ENCODE data around the gene DKK3.

Gene DKK3

GRCh38 chr11:12019866-12020416 is 11.5 kb upstream of the DKK3 start:
- Mint-ChIP-seq H3K4me3 (no peak overlapping the region), H3K27me3 (ENCODE audit: low read depth) (peaks cover 34% of the 10 kb centered on the region)
- no peak for DNase-seq (ENCODE audit: low spot score)

GRCh38 chr11:12019337-12019736 is 10.9 kb upstream of the DKK3 start:
- no peak overlapping the region for H3K4me3 Mint-ChIP-seq
- peaks cover 2% of the 10 kb centered on the region for H3K9me3 Mint-ChIP-seq
- no peak for DNase-seq (ENCODE audit: low spot score)
- H3K27ac Mint-ChIP-seq: no peak overlapping the region
- no peaks in the 10 kb centered on the region for H3K4me1 Mint-ChIP-seq (ENCODE audit: low read depth)
- H3K27me3 Mint-ChIP-seq (ENCODE audit: low read depth): peaks cover 39% of the 10 kb centered on the region
- H3K36me3 Mint-ChIP-seq (ENCODE audit: low read depth): no peaks in the 10 kb centered on the region

More at GRCh38 chr11:12019866-12020416, 11.5 kb upstream of the DKK3 start:
- H3K27ac Mint-ChIP-seq: no peak overlapping the region
- no peaks in the 10 kb centered on the region for H3K36me3 Mint-ChIP-seq (ENCODE audit: low read depth)
- no peaks in the 10 kb centered on the region for H3K4me1 Mint-ChIP-seq (ENCODE audit: low read depth)
- peaks cover 6% of the 10 kb centered on the region for H3K9me3 Mint-ChIP-seq

- no peak overlapping the region for H3K4me3 Mint-ChIP-seq
- peaks cover 49% of the 10 kb centered on the region for H3K27me3 Mint-ChIP-seq (ENCODE audit: low read depth)
- no peak for DNase-seq (ENCODE audit: low spot score)
- no peaks in the 10 kb centered on the region for H3K4me1 Mint-ChIP-seq (ENCODE audit: low read depth)
- H3K27ac Mint-ChIP-seq: no peak overlapping the region
- no peaks in the 10 kb centered on the region for H3K36me3 Mint-ChIP-seq (ENCODE audit: low read depth)
- H3K9me3 Mint-ChIP-seq: no peaks in the 10 kb centered on the region
Measured at GRCh38 chr11:12017865-12018453, 9.5 kb upstream of the DKK3 start.

- H3K27me3 Mint-ChIP-seq (ENCODE audit: low read depth): peaks cover 51% of the 10 kb centered on the region
- H3K27ac Mint-ChIP-seq: no peak overlapping the region
- no peak overlapping the region for H3K4me3 Mint-ChIP-seq
- no peaks in the 10 kb centered on the region for H3K9me3 Mint-ChIP-seq
- DNase-seq (ENCODE audit: low spot score): no peak
- no peaks in the 10 kb centered on the region for H3K4me1 Mint-ChIP-seq (ENCODE audit: low read depth)
- no peaks in the 10 kb centered on the region for H3K36me3 Mint-ChIP-seq (ENCODE audit: low read depth)
Measured at GRCh38 chr11:12017243-12017678, 8.8 kb upstream of the DKK3 start.

- Mint-ChIP-seq H3K4me1 (ENCODE audit: low read depth) (no peaks in the 10 kb centered on the region), H3K27ac (no peak overlapping the region), H3K9me3 (no peaks in the 10 kb centered on the region), H3K27me3 (ENCODE audit: low read depth) (peaks cover 58% of the 10 kb centered on the region), H3K36me3 (ENCODE audit: low read depth) (no peaks in the 10 kb centered on the region), H3K4me3 (no peak overlapping the region)
- no peak for DNase-seq (ENCODE audit: low spot score)
Measured at GRCh38 chr11:12016246-12016645, 7.8 kb upstream of the DKK3 start.

- Mint-ChIP-seq H3K36me3 (ENCODE audit: low read depth) (no peaks in the 10 kb centered on the region), H3K4me1 (ENCODE audit: low read depth) (no peaks in the 10 kb centered on the region), H3K9me3 (no peaks in the 10 kb centered on the region), H3K27me3 (ENCODE audit: low read depth) (peaks cover 64% of the 10 kb centered on the region), H3K27ac (no peak overlapping the region), H3K4me3 (no peak overlapping the region)
- no peak for DNase-seq (ENCODE audit: low spot score)
Measured at GRCh38 chr11:12015486-12015885, 7.1 kb upstream of the DKK3 start.

- no peak overlapping the region for H3K4me3 Mint-ChIP-seq
- peaks cover 70% of the 10 kb centered on the region for H3K27me3 Mint-ChIP-seq (ENCODE audit: low read depth)
- H3K36me3 Mint-ChIP-seq (ENCODE audit: low read depth): no peaks in the 10 kb centered on the region
- H3K27ac Mint-ChIP-seq: no peak overlapping the region
- no peaks in the 10 kb centered on the region for H3K9me3 Mint-ChIP-seq
- no peak for DNase-seq (ENCODE audit: low spot score)
- H3K4me1 Mint-ChIP-seq (ENCODE audit: low read depth): no peaks in the 10 kb centered on the region
Measured at GRCh38 chr11:12013781-12014180, 5.4 kb upstream of the DKK3 start.

- Mint-ChIP-seq H3K36me3 (ENCODE audit: low read depth) (no peaks in the 10 kb centered on the region), H3K4me3 (peak overlapping the region; percentile 63), H3K4me1 (ENCODE audit: low read depth) (no peaks in the 10 kb centered on the region), H3K27me3 (ENCODE audit: low read depth) (peaks cover 85% of the 10 kb centered on the region), H3K27ac (no peak overlapping the region), H3K9me3 (no peaks in the 10 kb centered on the region)
- no peak for DNase-seq (ENCODE audit: low spot score)
Measured at GRCh38 chr11:12009617-12010321, 1.3 kb upstream of the DKK3 start.

- no peaks in the 10 kb centered on the region for H3K9me3 Mint-ChIP-seq
- no peaks in the 10 kb centered on the region for H3K4me1 Mint-ChIP-seq (ENCODE audit: low read depth)
- DNase-seq (ENCODE audit: low spot score): no peak
- H3K27ac Mint-ChIP-seq: no peak overlapping the region
- peaks cover 85% of the 10 kb centered on the region for H3K27me3 Mint-ChIP-seq (ENCODE audit: low read depth)
- peak overlapping the region; percentile 63 for H3K4me3 Mint-ChIP-seq
- no peaks in the 10 kb centered on the region for H3K36me3 Mint-ChIP-seq (ENCODE audit: low read depth)
Measured at GRCh38 chr11:12008790-12009616, 577 bp upstream of the DKK3 start.

GRCh38 chr11:12007230-12007593 is 1.2 kb downstream of the DKK3 start:
- Mint-ChIP-seq H3K4me3 (no peak overlapping the region), H3K27me3 (ENCODE audit: low read depth) (peaks cover 79% of the 10 kb centered on the region), H3K27ac (no peak overlapping the region), H3K4me1 (ENCODE audit: low read depth) (no peaks in the 10 kb centered on the region), H3K9me3 (no peaks in the 10 kb centered on the region), H3K36me3 (ENCODE audit: low read depth) (no peaks in the 10 kb centered on the region)
- DNase-seq (ENCODE audit: low spot score): no peak

GRCh38 chr11:12006552-12007229 is 1.7 kb downstream of the DKK3 start:
- H3K9me3 Mint-ChIP-seq: no peaks in the 10 kb centered on the region
- no peaks in the 10 kb centered on the region for H3K4me1 Mint-ChIP-seq (ENCODE audit: low read depth)
- H3K27me3 Mint-ChIP-seq (ENCODE audit: low read depth): peaks cover 79% of the 10 kb centered on the region
- no peak overlapping the region for H3K27ac Mint-ChIP-seq
- no peak overlapping the region for H3K4me3 Mint-ChIP-seq
- DNase-seq (ENCODE audit: low spot score): no peak
- H3K36me3 Mint-ChIP-seq (ENCODE audit: low read depth): no peaks in the 10 kb centered on the region

GRCh38 chr11:12005476-12005875 is 3.0 kb downstream of the DKK3 start:
- H3K36me3 Mint-ChIP-seq (ENCODE audit: low read depth): no peaks in the 10 kb centered on the region
- no peaks in the 10 kb centered on the region for H3K9me3 Mint-ChIP-seq
- peaks cover 75% of the 10 kb centered on the region for H3K27me3 Mint-ChIP-seq (ENCODE audit: low read depth)
- H3K4me1 Mint-ChIP-seq (ENCODE audit: low read depth): no peaks in the 10 kb centered on the region
- no peak overlapping the region for H3K4me3 Mint-ChIP-seq
- no peak overlapping the region for H3K27ac Mint-ChIP-seq
- no peak for DNase-seq (ENCODE audit: low spot score)

GRCh38 chr11:12005061-12005460 is 3.4 kb downstream of the DKK3 start:
- DNase-seq (ENCODE audit: low spot score): no peak
- no peak overlapping the region for H3K27ac Mint-ChIP-seq
- H3K4me3 Mint-ChIP-seq: no peak overlapping the region
- no peaks in the 10 kb centered on the region for H3K36me3 Mint-ChIP-seq (ENCODE audit: low read depth)
- H3K9me3 Mint-ChIP-seq: no peaks in the 10 kb centered on the region
- peaks cover 71% of the 10 kb centered on the region for H3K27me3 Mint-ChIP-seq (ENCODE audit: low read depth)
- H3K4me1 Mint-ChIP-seq (ENCODE audit: low read depth): no peaks in the 10 kb centered on the region
